CD14-positive monocyte (primary cell): ENCODE data around the gene MACROD2. TPM values are rescaled to one million over a fixed set of nuclear protein-coding genes. Genes with fewer than 3 reads are reported as not detected.

ENCODE experiments used
- DNase-seq, 3 donors: peaks; one replicate each; pipeline ENCODE4 v3.0.0-alpha.2; 2011 to 2022
- H2AFZ ChIP-seq: 2 replicates; pipeline ENCODE4 v1.6.0; 2012; ENCODE audit warnings: mild to moderate bottlenecking, low read depth, low read length, inconsistent platforms; ENCODE audit not compliant: insufficient read depth, poor library complexity, severe bottlenecking
- H3K27ac ChIP-seq, 2 donors: 1 replicate in 1 of 2; 2 replicates in 1 of 2; pipeline ENCODE4 v1.5.1; 2012 to 2013; ENCODE audit warnings: low read length in 2 of 2, control low read depth in 1 of 2, inconsistent platforms in 1 of 2, low read depth in 1 of 2, mild to moderate bottlenecking in 1 of 2
- H3K27me3 ChIP-seq, 2 donors: one replicate each; pipeline versions ENCODE4 v1.6.0 to v1.6.1; 2011 to 2013; ENCODE audit warnings: low read length in 2 of 2; ENCODE audit not compliant: control insufficient read depth in 2 of 2, insufficient read depth in 2 of 2
- H3K36me3 ChIP-seq, 2 donors: replicated peaks in 1 of 2; 1 replicate in 1 of 2; 2 replicates in 1 of 2; pipeline versions ENCODE4 v1.5.1 to v1.6.1; 2012 to 2013; ENCODE audit warnings: low read length in 2 of 2, control low read depth in 1 of 2, inconsistent platforms in 1 of 2, mild to moderate bottlenecking in 1 of 2; ENCODE audit not compliant: insufficient read depth in 2 of 2, control insufficient read depth in 1 of 2
- H3K4me1 ChIP-seq, 2 donors: 1 replicate in 1 of 2; 2 replicates in 1 of 2; pipeline versions ENCODE4 v1.5.1 to v1.6.1; 2012 to 2013; ENCODE audit warnings: low read length in 2 of 2, control low read depth in 1 of 2, inconsistent platforms in 1 of 2, mild to moderate bottlenecking in 1 of 2, moderate library complexity in 1 of 2; ENCODE audit not compliant: insufficient read depth in 2 of 2, control insufficient read depth in 1 of 2
- H3K4me2 ChIP-seq: replicated peaks from 2 replicates; pipeline ENCODE3; 2012; ENCODE audit warnings: low read length, moderate library complexity, mild to moderate bottlenecking; ENCODE audit not compliant: poor library complexity, severe bottlenecking; ENCODE audit errors: extremely low read depth
- H3K4me3 ChIP-seq, 3 experiments: fragments of 200-600 bp in 1 of 3; sonication (generic) in 1 of 3; replicated peaks in 1 of 3; 1 replicate in 2 of 3; 2 replicates in 1 of 3; pipeline ENCODE4 v1.5.1; 2011 to 2013; ENCODE audit warnings: low read length in 3 of 3, mild to moderate bottlenecking in 3 of 3, control low read depth in 2 of 3, low read depth in 2 of 3, inconsistent platforms in 1 of 3, moderate library complexity in 1 of 3
- H3K79me2 ChIP-seq: 2 replicates; pipeline ENCODE4 v1.6.0; 2012; ENCODE audit warnings: mild to moderate bottlenecking, control low read depth, inconsistent platforms, low read length, moderate library complexity; ENCODE audit not compliant: insufficient read depth
- H3K9ac ChIP-seq: 2 replicates; pipeline ENCODE4 v1.6.0; 2017; ENCODE audit warnings: low read length, mild to moderate bottlenecking; ENCODE audit not compliant: insufficient read depth, poor library complexity, severe bottlenecking
- H3K9me3 ChIP-seq, 2 donors: replicated peaks in 1 of 2; 1 replicate in 1 of 2; 2 replicates in 1 of 2; pipeline versions ENCODE4 v1.5.1 to v1.6.1; 2012 to 2013; ENCODE audit warnings: low read length in 2 of 2, control low read depth in 1 of 2; ENCODE audit not compliant: control insufficient read depth in 1 of 2, insufficient read depth in 1 of 2
- H4K20me1 ChIP-seq: 2 replicates; pipeline ENCODE4 v1.6.0; 2012; ENCODE audit warnings: mild to moderate bottlenecking, low read length, control low read depth, moderate library complexity; ENCODE audit not compliant: insufficient read depth
- H3K27ac Mint-ChIP-seq, 7 donors: one replicate each; pipeline ENCODE4 v1.8.0; 2020; ENCODE audit warnings: mild to moderate bottlenecking in 7 of 7, mixed read lengths in 7 of 7, moderate library complexity in 6 of 7, inconsistent platforms in 2 of 7
- H3K27me3 Mint-ChIP-seq, 3 donors: one replicate each; pipeline ENCODE4 v1.8.0; 2021 to 2022; ENCODE audit warnings: low read depth in 3 of 3, mild to moderate bottlenecking in 3 of 3, mixed read lengths in 3 of 3, moderate library complexity in 3 of 3, inconsistent platforms in 1 of 3
- H3K36me3 Mint-ChIP-seq, 2 donors: one replicate each; pipeline ENCODE4 v1.8.0; 2020; ENCODE audit warnings: mixed read lengths in 2 of 2, inconsistent platforms in 1 of 2, mild to moderate bottlenecking in 1 of 2
- H3K4me1 Mint-ChIP-seq: one replicate; pipeline ENCODE4 v1.8.0; 2020; ENCODE audit warnings: mild to moderate bottlenecking, mixed read lengths
- H3K4me3 Mint-ChIP-seq, 2 donors: one replicate each; pipeline ENCODE4 v1.8.0; 2020; ENCODE audit warnings: mild to moderate bottlenecking in 2 of 2, mixed read lengths in 2 of 2, moderate library complexity in 1 of 2
- H3K9me3 Mint-ChIP-seq, 7 donors: one replicate each; pipeline ENCODE4 v1.8.0; 2020 to 2022; ENCODE audit warnings: mixed read lengths in 7 of 7, mild to moderate bottlenecking in 6 of 7, moderate library complexity in 6 of 7, inconsistent platforms in 2 of 7
- CTCF ChIP-seq: fragments of 200-600 bp; IDR thresholded peaks from one replicate; pipeline ENCODE4 v1.8.0; 2022; ENCODE audit warnings: antibody characterized with exemption, mild to moderate bottlenecking
- WGBS: methylation state at CpG from one replicate; pipeline ENCODE4 v1.1.5; 2013; ENCODE audit warnings: missing lambda C conversion rate; ENCODE audit not compliant: insufficient coverage; 5-methylcytosine and 5-hydroxymethylcytosine counted together
- intact Hi-C, 2 donors: fragments of 100-400 bp; cut with micrococcal nuclease; formaldehyde crosslinking; loops; one replicate each; pipeline versions ENCODE4 v1.15.0 to v1.15.1; 2023
- polyA plus RNA-seq, 3 donors: library from polyadenylated mRNA; depleted of rRNA in 1 of 3; unstranded in 2 of 3; stranded (reverse) in 1 of 3; fragments of 300-500 nt in 2 of 3; fragments of >200 nt in 1 of 3; fragmentation: Illumina TruSeq in 2 of 3; gene quantifications; 1 replicate in 2 of 3; 2 replicates in 1 of 3; pipeline ENCODE4 v1.2.3, GENCODE V29; 2012 to 2021

MACROD2 gene
- polyA plus RNA-seq, 3 donors: 0.23 TPM; not detected in 2

GRCh38 chr20:15913391-15914025 is 1918.2 kb downstream of the MACROD2 start:
- peaks cover 0 to 4% (median 0%) of the 10 kb centered on the region in 3 donors for H3K27me3 Mint-ChIP-seq
- Histone ChIP-seq H3K79me2 (no peaks in the 10 kb centered on the region), H3K27me3 (no peaks in the 10 kb centered on the region), H4K20me1 (no peaks in the 10 kb centered on the region), H3K27ac (no peak overlapping the region), H2AFZ (no peak overlapping the region), H3K9me3 (no peaks in the 10 kb centered on the region), H3K4me2 (no peak overlapping the region), H3K4me3 (no peak overlapping the region), H3K4me1 (no peaks in the 10 kb centered on the region), H3K36me3 (no peaks in the 10 kb centered on the region), H3K9ac (no peak overlapping the region)
- H3K27ac Mint-ChIP-seq: no peak overlapping the region
- no CpG with 5 or more reads among the region's 3 CpGs for WGBS
- no peak for DNase-seq
- peaks cover 2 to 11% (median 4%) of the 10 kb centered on the region in 7 donors for H3K9me3 Mint-ChIP-seq
- TF ChIP-seq CTCF: no peak
- no peak overlapping the region for H3K4me3 Mint-ChIP-seq
- H3K4me1 Mint-ChIP-seq: no peaks in the 10 kb centered on the region
- intact Hi-C loops: no loop called here
- H3K36me3 Mint-ChIP-seq: no peaks in the 10 kb centered on the region

GRCh38 chr20:15916623-15917022 is 1921.3 kb downstream of the MACROD2 start:
- 80% methylated on average over 2 of the region's 5 CpGs for WGBS
- H3K36me3 Mint-ChIP-seq: no peaks in the 10 kb centered on the region
- no peak for DNase-seq
- H3K4me3 Mint-ChIP-seq: no peak overlapping the region
- no peaks in the 10 kb centered on the region for H4K20me1 ChIP-seq
- H3K36me3 ChIP-seq: no peaks in the 10 kb centered on the region
- H3K4me1 ChIP-seq: no peaks in the 10 kb centered on the region
- no peak overlapping the region for H3K27ac ChIP-seq
- no peak for TF ChIP-seq CTCF
- no peak overlapping the region for H3K9ac ChIP-seq
- no peak overlapping the region for H3K4me2 ChIP-seq
- H3K27ac Mint-ChIP-seq: no peak overlapping the region
- no peaks in the 10 kb centered on the region for H3K27me3 ChIP-seq
- intact Hi-C loops: no loop called here
- H2AFZ ChIP-seq: no peak overlapping the region
- no peaks in the 10 kb centered on the region for H3K4me1 Mint-ChIP-seq
- no peak overlapping the region for H3K4me3 ChIP-seq
- no peaks in the 10 kb centered on the region for H3K9me3 ChIP-seq
- no peaks in the 10 kb centered on the region for H3K79me2 ChIP-seq
- peaks cover 0 to 7% (median 3%) of the 10 kb centered on the region in 7 donors for H3K9me3 Mint-ChIP-seq
- H3K27me3 Mint-ChIP-seq: peaks cover 0 to 4% (median 1%) of the 10 kb centered on the region in 3 donors
